Stomach smooth muscle (tissue), 2 donors: ENCODE results near the gene NGEF.

Source experiments
- H3K27ac ChIP-seq: one replicate; pipeline ENCODE4 v1.7.0; 2013; ENCODE audit warnings: mild to moderate bottlenecking, low read length, inconsistent platforms
- H3K27me3 ChIP-seq, 2 donors: one replicate each; pipeline ENCODE4 v1.7.0; 2013; ENCODE audit warnings: low read length in 2 of 2; ENCODE audit not compliant: insufficient read depth in 2 of 2, control insufficient read depth in 1 of 2
- H3K36me3 ChIP-seq, 2 donors: one replicate each; pipeline ENCODE4 v1.7.0; 2013; ENCODE audit warnings: low read length in 2 of 2; ENCODE audit not compliant: control insufficient read depth in 2 of 2, insufficient read depth in 2 of 2
- H3K4me1 ChIP-seq: one replicate; pipeline ENCODE4 v1.7.0; 2013; ENCODE audit warnings: low read length; ENCODE audit not compliant: control insufficient read depth, insufficient read depth
- H3K4me3 ChIP-seq, 2 donors: one replicate each; pipeline ENCODE4 v1.7.0; 2013; ENCODE audit warnings: low read length in 2 of 2
- H3K9ac ChIP-seq, 2 donors: one replicate each; pipeline ENCODE4 v1.7.0; 2013; ENCODE audit warnings: low read length in 2 of 2, mild to moderate bottlenecking in 1 of 2
- H3K9me3 ChIP-seq, 2 donors: one replicate each; pipeline ENCODE4 v1.7.0; 2013; ENCODE audit warnings: low read length in 2 of 2; ENCODE audit not compliant: control insufficient read depth in 2 of 2
- donor health status: healthy.
- donor health status: Pancreatic carcinoma.

The NGEF gene

GRCh38 chr2:232894746-232895145, 118.3 kb downstream of the NGEF start:
- peaks cover 14 to 19% of the 10 kb centered on the region in 2 donors for H3K27me3 ChIP-seq
- H3K9me3 ChIP-seq, result no peaks in the 10 kb centered on the region
- H3K9ac ChIP-seq, result no peak overlapping the region
- no peaks in the 10 kb centered on the region for H3K36me3 ChIP-seq
- H3K4me3 ChIP-seq, result no peak overlapping the region
- no peak overlapping the region for H3K27ac ChIP-seq
- H3K4me1 ChIP-seq, result no peaks in the 10 kb centered on the region

DNA sequence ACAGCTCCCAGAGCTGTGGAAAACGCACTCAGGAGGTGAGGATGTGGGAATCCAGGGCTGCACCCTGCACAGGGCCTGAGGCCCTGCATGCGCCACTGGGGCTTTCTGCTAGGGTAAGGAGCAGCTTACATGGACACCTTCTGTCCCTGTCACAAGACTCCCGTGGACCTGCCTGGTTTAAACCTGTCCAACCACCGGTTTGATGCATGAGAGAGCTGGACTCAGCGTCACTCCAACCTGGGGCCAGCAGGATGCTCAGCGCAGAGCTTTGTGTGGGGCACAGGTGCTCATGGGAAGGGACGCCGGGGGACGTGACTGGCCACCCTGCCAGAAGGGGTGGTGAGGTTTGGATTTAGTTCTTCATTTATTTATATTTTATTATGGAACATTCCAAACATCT, 118.8 kb downstream of the NGEF start:
- no peak overlapping the region for H3K27ac ChIP-seq
- peaks cover 14 to 22% of the 10 kb centered on the region in 2 donors for H3K27me3 ChIP-seq
- H3K9me3 ChIP-seq, result no peaks in the 10 kb centered on the region
- no peak overlapping the region for H3K4me3 ChIP-seq
- no peaks in the 10 kb centered on the region for H3K4me1 ChIP-seq
- H3K9ac ChIP-seq, result no peak overlapping the region
- no peaks in the 10 kb centered on the region for H3K36me3 ChIP-seq

DNA sequence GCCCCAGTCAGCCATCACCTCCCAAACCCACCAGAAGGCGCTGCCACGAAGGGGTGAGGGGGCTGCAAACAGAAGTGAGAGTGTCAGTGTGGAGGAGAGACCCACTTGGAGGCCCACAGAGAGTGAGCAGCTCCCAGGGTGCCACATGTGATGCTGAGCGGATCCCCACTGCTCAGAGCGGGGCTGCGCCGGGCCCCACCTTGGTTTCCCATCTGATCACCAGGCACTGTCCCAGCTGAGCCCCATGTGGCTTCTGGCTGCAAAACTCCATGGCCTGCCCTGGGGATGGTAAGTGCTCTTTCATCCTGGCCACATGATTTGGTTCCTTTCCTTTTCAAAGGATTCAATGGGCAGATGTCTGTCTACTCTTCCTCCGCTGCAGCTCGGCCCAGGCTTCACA, 119.2 kb downstream of the NGEF start:
- H3K9me3 ChIP-seq, result no peaks in the 10 kb centered on the region
- H3K36me3 ChIP-seq, result no peaks in the 10 kb centered on the region
- no peak overlapping the region for H3K4me3 ChIP-seq
- no peak overlapping the region for H3K27ac ChIP-seq
- no peak overlapping the region for H3K9ac ChIP-seq
- H3K27me3 ChIP-seq, result peaks cover 14 to 22% of the 10 kb centered on the region in 2 donors
- H3K4me1 ChIP-seq, result no peaks in the 10 kb centered on the region

- Histone ChIP-seq H3K27ac (no peak overlapping the region), H3K9ac (no peak overlapping the region), H3K4me1 (no peaks in the 10 kb centered on the region), H3K36me3 (no peaks in the 10 kb centered on the region), H3K4me3 (no peak overlapping the region), H3K9me3 (no peaks in the 10 kb centered on the region), H3K27me3 (peaks cover 14 to 22% of the 10 kb centered on the region in 2 donors)
Observed at GRCh38 chr2:232892843-232893242, 120.2 kb downstream of the NGEF start.

DNA sequence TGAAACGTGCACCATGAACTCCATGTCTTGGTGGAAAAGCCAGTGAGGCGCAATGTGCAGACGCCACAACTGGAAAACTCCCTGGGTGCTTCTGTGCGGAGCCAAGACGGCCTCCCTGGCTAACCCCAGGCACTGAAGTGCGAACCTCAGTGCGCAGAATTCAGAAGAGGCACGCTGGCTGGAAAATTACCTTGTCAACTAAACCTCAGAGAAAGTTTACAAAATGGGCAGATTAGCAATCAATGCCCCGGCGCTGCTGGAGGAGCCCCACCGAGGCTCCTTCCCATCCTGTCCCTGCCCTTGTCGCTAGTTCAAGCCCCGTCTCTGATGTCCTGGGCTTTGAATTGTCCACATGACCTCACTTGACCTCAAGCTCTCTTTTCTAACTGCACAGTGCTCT, 120.8 kb downstream of the NGEF start:
- Histone ChIP-seq H3K4me1 (no peaks in the 10 kb centered on the region), H3K27ac (no peak overlapping the region), H3K27me3 (peaks cover 14 to 22% of the 10 kb centered on the region in 2 donors), H3K9me3 (no peaks in the 10 kb centered on the region), H3K36me3 (no peaks in the 10 kb centered on the region), H3K9ac (no peak overlapping the region), H3K4me3 (no peak overlapping the region)

GRCh38 chr2:232891621-232892071, 121.4 kb downstream of the NGEF start:
- H3K27me3 ChIP-seq, result peaks cover 19 to 25% of the 10 kb centered on the region in 2 donors
- no peak overlapping the region for H3K27ac ChIP-seq
- no peaks in the 10 kb centered on the region for H3K36me3 ChIP-seq
- H3K4me1 ChIP-seq, result no peaks in the 10 kb centered on the region
- H3K4me3 ChIP-seq, result no peak overlapping the region
- no peaks in the 10 kb centered on the region for H3K9me3 ChIP-seq
- no peak overlapping the region for H3K9ac ChIP-seq

DNA sequence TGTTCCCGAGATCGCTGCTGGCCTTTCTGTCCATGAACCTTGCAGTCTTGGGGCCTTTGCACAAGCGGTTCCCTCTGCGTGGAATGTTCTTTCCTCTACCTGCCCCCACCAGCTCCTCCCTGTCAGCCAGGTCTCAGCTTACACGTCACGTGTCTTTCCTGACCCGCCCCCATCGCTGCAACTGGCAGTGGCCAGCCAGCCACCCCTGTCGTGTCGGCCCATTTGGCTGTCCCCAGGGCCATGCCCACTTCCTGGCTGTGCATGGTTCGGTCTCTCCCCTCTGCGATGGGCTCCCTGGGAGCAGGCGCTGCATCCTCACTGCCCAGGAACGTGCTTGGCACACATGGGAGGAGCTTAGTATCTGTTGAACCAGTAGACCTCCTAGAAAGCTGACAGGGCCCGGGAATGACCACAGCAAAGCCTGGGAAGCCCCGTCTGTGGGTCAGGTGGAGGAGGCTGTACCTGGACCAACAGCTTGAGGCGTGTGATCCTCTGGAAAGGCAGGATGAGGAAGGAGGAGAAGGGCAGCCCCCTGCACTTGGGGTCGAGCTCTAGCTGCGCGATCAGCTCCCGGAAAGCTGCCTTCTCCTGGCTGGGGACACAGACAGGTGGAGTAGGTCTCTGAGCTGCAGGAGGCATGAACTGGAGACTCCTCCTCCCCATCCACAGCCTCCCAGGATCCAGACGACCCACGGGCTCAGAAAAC, 122.0 kb downstream of the NGEF start:
- no peaks in the 10 kb centered on the region for H3K9me3 ChIP-seq
- H3K4me3 ChIP-seq, result no peak overlapping the region
- H3K36me3 ChIP-seq, result no peaks in the 10 kb centered on the region
- H3K4me1 ChIP-seq, result no peaks in the 10 kb centered on the region
- no peak overlapping the region for H3K27ac ChIP-seq
- H3K27me3 ChIP-seq, result peaks cover 19 to 27% of the 10 kb centered on the region in 2 donors
- H3K9ac ChIP-seq, result no peak overlapping the region

DNA sequence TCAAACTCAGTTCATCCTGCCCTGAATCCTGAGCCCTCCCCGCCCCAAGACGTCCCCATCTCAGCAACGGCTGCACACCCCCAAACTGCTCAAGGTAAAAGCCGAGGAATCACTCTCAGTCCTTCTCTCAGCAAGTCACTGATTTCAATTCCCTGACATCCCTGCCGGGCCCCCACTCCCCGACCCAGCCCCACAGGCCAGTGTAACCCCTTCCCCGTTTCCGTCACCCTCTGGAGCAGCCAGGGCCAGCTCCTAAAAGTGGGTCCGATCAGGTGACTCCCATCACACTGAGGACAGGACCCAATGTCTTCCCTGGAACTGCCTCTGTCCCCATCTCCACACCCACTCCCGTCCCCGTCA, 122.5 kb downstream of the NGEF start:
- no peaks in the 10 kb centered on the region for H3K36me3 ChIP-seq
- H3K27ac ChIP-seq, result no peak overlapping the region
- no peak overlapping the region for H3K9ac ChIP-seq
- peaks cover 19 to 30% of the 10 kb centered on the region in 2 donors for H3K27me3 ChIP-seq
- H3K9me3 ChIP-seq, result no peaks in the 10 kb centered on the region
- no peak overlapping the region for H3K4me3 ChIP-seq
- no peaks in the 10 kb centered on the region for H3K4me1 ChIP-seq

DNA sequence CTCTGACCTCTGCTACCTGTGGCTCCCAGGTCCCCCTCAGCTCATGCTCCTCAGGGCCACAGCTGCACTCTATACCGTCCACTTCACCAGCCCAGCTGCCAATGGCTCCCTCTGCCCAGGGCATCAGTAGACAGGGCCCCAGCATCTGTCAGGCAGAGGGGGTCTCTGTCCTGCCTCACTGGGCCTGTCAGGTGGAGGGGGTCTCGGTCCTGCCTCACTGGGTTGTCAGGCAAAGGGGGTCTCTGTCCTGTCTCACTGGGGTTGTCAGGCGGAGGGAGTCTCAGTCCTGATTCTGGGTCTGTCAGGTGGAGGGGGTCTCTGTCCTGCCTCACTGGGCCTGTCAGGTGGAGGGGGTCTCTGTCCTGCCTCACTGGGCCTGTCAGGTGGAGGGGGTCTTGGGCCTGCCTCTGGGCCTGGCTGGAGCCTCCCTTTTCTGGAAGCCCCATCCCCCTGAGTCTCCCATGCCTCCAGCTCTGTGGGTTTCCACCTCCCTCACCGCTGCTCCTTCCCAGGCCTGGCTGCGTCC, 123.1 kb downstream of the NGEF start:
- H3K9ac ChIP-seq, result no peak overlapping the region
- peaks cover 19 to 31% of the 10 kb centered on the region in 2 donors for H3K27me3 ChIP-seq
- no peaks in the 10 kb centered on the region for H3K4me1 ChIP-seq
- no peak overlapping the region for H3K4me3 ChIP-seq
- H3K36me3 ChIP-seq, result no peaks in the 10 kb centered on the region
- H3K9me3 ChIP-seq, result no peaks in the 10 kb centered on the region
- no peak overlapping the region for H3K27ac ChIP-seq

DNA sequence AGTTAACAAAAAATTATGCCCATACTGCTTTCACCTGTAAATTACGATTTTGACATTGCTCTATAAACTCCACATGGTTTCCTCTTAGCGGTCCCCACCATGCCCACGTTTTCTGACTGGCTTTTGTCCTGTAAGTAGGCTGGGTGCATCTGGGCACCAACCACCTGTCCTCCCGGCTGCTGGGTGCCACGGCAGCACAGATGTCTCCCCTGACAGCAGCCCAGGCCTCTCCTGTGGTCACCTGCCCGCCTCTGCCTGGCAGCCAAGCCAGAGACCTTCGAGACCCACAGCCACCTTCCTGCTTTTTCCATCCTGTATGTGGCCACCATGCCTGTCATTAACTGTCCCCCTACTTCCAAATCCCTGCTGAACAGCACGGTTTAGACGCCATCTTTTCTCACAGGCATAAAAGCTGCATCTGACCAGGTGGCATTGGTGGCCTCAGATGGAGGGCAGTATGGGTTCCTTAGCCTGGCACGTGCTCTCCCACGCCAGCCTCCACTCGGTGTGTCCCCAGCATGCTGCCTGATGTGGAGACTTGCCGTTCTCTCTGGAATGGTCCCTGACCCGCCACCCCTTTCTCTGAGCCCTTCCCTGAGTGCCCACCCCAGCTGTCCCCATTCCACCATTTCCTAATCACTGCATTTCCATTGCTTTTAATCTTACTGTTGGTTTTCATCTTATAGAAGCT, 124.1 kb downstream of the NGEF start:
- Histone ChIP-seq H3K4me3 (no peak overlapping the region), H3K27me3 (peaks cover 19 to 32% of the 10 kb centered on the region in 2 donors), H3K9me3 (no peaks in the 10 kb centered on the region), H3K4me1 (no peaks in the 10 kb centered on the region), H3K9ac (no peak overlapping the region), H3K27ac (no peak overlapping the region), H3K36me3 (no peaks in the 10 kb centered on the region)
